Activated CD4-positive, alpha-beta T cell treated with anti-CD3 and anti-CD28 coated beads, Interleukin-2, amount 50 U/mL, for 48 hours (primary cell): ENCODE measurements around the gene MEIOB.

Source experiments
- DNase-seq, 2 experiments: peaks; one replicate each; pipeline ENCODE4 v3.0.0-alpha.2; 2020

MEIOB gene

GRCh38 chr16:1826691-1827573 lies 45.0 kb downstream of the MEIOB start, which contains the start of the genes FAHD1 and HAGH:
FAHD1 (plus strand) TSS chr16:1827206; CDS start chr16:1827239, 33 bp downstream.
HAGH (minus strand) TSS chr16:1826825; CDS start chr16:1826787, 38 bp downstream.
- DNase-seq, result peak; percentile 89 to 92

- peak; percentile 66 to 68 for DNase-seq
Measured at GRCh38 chr16:1825864-1826690, 45.9 kb downstream of the MEIOB start.

GRCh38 chr16:1825381-1825863 lies 46.5 kb downstream of the MEIOB start:
- DNase-seq, result no peak

- peak in 1 of 2 experiments; percentile 9 for DNase-seq
Measured at GRCh38 chr16:1823821-1824220, 48.1 kb downstream of the MEIOB start.

GRCh38 chr16:1822801-1823200 lies 49.2 kb downstream of the MEIOB start:
- no peak for DNase-seq

GRCh38 chr16:1821861-1822611 lies 49.9 kb downstream of the MEIOB start:
- no peak for DNase-seq

GRCh38 chr16:1820946-1821290 lies 51.0 kb downstream of the MEIOB start:
- DNase-seq, result no peak

GRCh38 chr16:1820096-1820945 lies 51.6 kb downstream of the MEIOB start:
- DNase-seq, result no peak

- DNase-seq, result no peak
Measured at GRCh38 chr16:1819611-1820010, 52.4 kb downstream of the MEIOB start.

GRCh38 chr16:1818873-1819525 lies 53.0 kb downstream of the MEIOB start:
- DNase-seq, result no peak

- no peak for DNase-seq
Measured at GRCh38 chr16:1818204-1818872, 53.6 kb downstream of the MEIOB start.

- DNase-seq, result no peak
Measured at GRCh38 chr16:1817716-1818115, 54.2 kb downstream of the MEIOB start.

GRCh38 chr16:1817276-1817589 lies 54.7 kb downstream of the MEIOB start:
- no peak for DNase-seq

- DNase-seq, result no peak
Measured at GRCh38 chr16:1816396-1817275, 55.3 kb downstream of the MEIOB start.

GRCh38 chr16:1815461-1815860 lies 56.5 kb downstream of the MEIOB start:
- DNase-seq, result no peak

GRCh38 chr16:1812732-1813163 lies 59.2 kb downstream of the MEIOB start:
- DNase-seq, result peak; percentile 67 to 74

- no peak for DNase-seq
Measured at GRCh38 chr16:1810536-1810935, 61.4 kb downstream of the MEIOB start.

- no peak for DNase-seq
Measured at GRCh38 chr16:1810106-1810505, 61.9 kb downstream of the MEIOB start.

GRCh38 chr16:1809281-1809801 lies 62.6 kb downstream of the MEIOB start:
- no peak for DNase-seq

GRCh38 chr16:1808691-1809090 lies 63.3 kb downstream of the MEIOB start:
- no peak for DNase-seq
